HG03039 (cell line): Measurements from ENCODE around the gene RNF39.
"Not testable (repeated sequence)": the region's sequence is repeated elsewhere in the genome, so short reads cannot be mapped to it uniquely, and the experiment has no call there.

Experiments used
- ATAC-seq: cut with Tn5 transposase; IDR thresholded peaks from one replicate; pipeline ENCODE4 v1.9.1; 2021; ENCODE audit warnings: mild to moderate bottlenecking, moderate library complexity; ENCODE audit not compliant: unreplicated experiment

RNF39 gene

GRCh38 chr6:30075094-30075789, at the start of gene RNF39:
Gene RNF39, minus strand, starts transcription at chr6:30075769. Its CDS starts 184 bp downstream, at chr6:30075585.
- no peak for ATAC-seq

- no peak for ATAC-seq
These were observed 46.9 kb upstream of the RNF39 start for GRCh38 chr6:30122515-30122914.

- ATAC-seq: no peak
These were observed 46.1 kb upstream of the RNF39 start for GRCh38 chr6:30121446-30122366.

GRCh38 chr6:30118691-30119090, 43.1 kb upstream of the RNF39 start:
- ATAC-seq: not testable (repeated sequence)

- no peak for ATAC-seq
These were observed 41.2 kb upstream of the RNF39 start for GRCh38 chr6:30116724-30117123.

GRCh38 chr6:30113841-30114240, 38.3 kb upstream of the RNF39 start:
- ATAC-seq: no peak

- ATAC-seq: no peak
These were observed 37.6 kb upstream of the RNF39 start, which contains the start of gene TRIM31 for GRCh38 chr6:30113003-30113759. Gene TRIM31, minus strand, starts transcription at chr6:30113090. Its CDS starts 285 bp downstream, at chr6:30112805.

GRCh38 chr6:30112402-30112994, 36.9 kb upstream of the RNF39 start:
- ATAC-seq: no peak

GRCh38 chr6:30111266-30111856, 35.8 kb upstream of the RNF39 start:
- no peak for ATAC-seq

- ATAC-seq: no peak
These were observed 29.1 kb upstream of the RNF39 start for GRCh38 chr6:30104661-30105060.

GRCh38 chr6:30103872-30104179, 28.3 kb upstream of the RNF39 start:
- no peak for ATAC-seq

- ATAC-seq: peak; percentile 72
These were observed 27.7 kb upstream of the RNF39 start for GRCh38 chr6:30102970-30103871.

- no peak for ATAC-seq
These were observed 26.9 kb upstream of the RNF39 start for GRCh38 chr6:30102414-30102969.

GRCh38 chr6:30101444-30102413, 26.2 kb upstream of the RNF39 start:
- no peak for ATAC-seq

GRCh38 chr6:30100585-30101443, 25.2 kb upstream of the RNF39 start:
- ATAC-seq: no peak

GRCh38 chr6:30100154-30100553, 24.6 kb upstream of the RNF39 start:
- ATAC-seq: no peak
